HepG2 (cell line): ENCODE measurements around the gene UNG. TPM values are rescaled to one million over a fixed set of nuclear protein-coding genes. Genes with fewer than 3 reads are reported as not detected.

Experiments used
- CBX5 ChIP-seq: sonication (generic); formaldehyde crosslinking; IDR thresholded peaks from 2 replicates; pipeline ENCODE4 v1.4.0; 2020; ENCODE audit warnings: missing genetic modification reagents, borderline replicate concordance
- KDM1A ChIP-seq: IDR thresholded peaks from 2 replicates; pipeline ENCODE4 v1.6.1; 2016; ENCODE audit warnings: missing compliant biosample characterization
- MTA3 ChIP-seq: sonication (generic); formaldehyde crosslinking; IDR thresholded peaks from 2 replicates; pipeline ENCODE4 v1.4.0; 2020; ENCODE audit warnings: missing genetic modification reagents
- MYC ChIP-seq: sonication (generic); formaldehyde crosslinking; IDR thresholded peaks from 2 replicates; pipeline ENCODE4 v1.9.0; 2021; ENCODE audit warnings: missing genetic modification reagents, borderline replicate concordance
- REPIN1 ChIP-seq: sonication (generic); formaldehyde crosslinking; IDR thresholded peaks from 2 replicates; pipeline ENCODE4 v1.8.0; 2022; ENCODE audit warnings: missing genetic modification reagents, low read depth, mild to moderate bottlenecking, borderline replicate concordance
- SUZ12 ChIP-seq: fragments of 150-350 bp; IDR thresholded peaks from 2 replicates; pipeline ENCODE4 v1.6.1; 2014; ENCODE audit warnings: low read depth, low read length
- YEATS2 ChIP-seq: sonication (generic); formaldehyde crosslinking; IDR thresholded peaks from 2 replicates; pipeline ENCODE4 v1.4.0; 2020; ENCODE audit warnings: missing genetic modification reagents, borderline replicate concordance
- YY1 ChIP-seq: IDR thresholded peaks from 2 replicates; pipeline ENCODE4 v1.6.1; 2011; ENCODE audit warnings: low read length, low read depth, moderate library complexity, mild to moderate bottlenecking; ENCODE audit not compliant: insufficient read depth, insufficient replicate concordance
- ZBTB40 ChIP-seq, 2 experiments: fragments of 450-650 bp in 1 of 2; sonication (generic) in 1 of 2; formaldehyde crosslinking in 1 of 2; IDR thresholded peaks; 2 replicates each; pipeline versions ENCODE4 v1.6.1 to v1.8.0; 2016 to 2022; ENCODE audit warnings: antibody characterized with exemption in 1 of 2, mild to moderate bottlenecking in 1 of 2, missing genetic modification reagents in 1 of 2
- ZMYM2 ChIP-seq: sonication (generic); formaldehyde crosslinking; IDR thresholded peaks from 2 replicates; pipeline ENCODE4 v1.8.0; 2022; ENCODE audit warnings: mild to moderate bottlenecking, missing genetic modification reagents
- ZNF205 ChIP-seq: IDR thresholded peaks from 2 replicates; pipeline ENCODE4 v1.6.1; 2018; ENCODE audit warnings: missing biosample characterization, missing genetic modification reagents
- ZNF552 ChIP-seq: sonication (generic); formaldehyde crosslinking; IDR thresholded peaks from 2 replicates; pipeline ENCODE4 v1.9.0; 2022; ENCODE audit warnings: missing genetic modification reagents, mild to moderate bottlenecking, borderline replicate concordance
- ZNF7 ChIP-seq: IDR thresholded peaks from 2 replicates; pipeline ENCODE4 v1.6.1; 2016; ENCODE audit warnings: missing biosample characterization, missing genetic modification reagents
- ZNF782 ChIP-seq: sonication (generic); formaldehyde crosslinking; IDR thresholded peaks from 2 replicates; pipeline ENCODE4 v1.4.0; 2020; ENCODE audit warnings: missing genetic modification reagents, mild to moderate bottlenecking, borderline replicate concordance
- polyA plus RNA-seq, 8 experiments: library from polyadenylated mRNA; depleted of rRNA in 3 of 8; stranded (reverse) in 7 of 8; unstranded in 1 of 8; fragments of >200 nt; fragmentation: Illumina TruSeq in 4 of 8; extraction: Trizol in 4 of 8; gene quantifications; 2 replicates each; pipeline versions ENCODE4 v1.2.1 to v1.2.3, GENCODE V29; 2011 to 2016; ENCODE audit warnings: low read depth in 4 of 8, missing spikeins in 1 of 8, mixed read lengths in 1 of 8; ENCODE audit not compliant: insufficient read depth in 1 of 8
- total RNA-seq, 5 experiments: library from RNA; depleted of rRNA; stranded (reverse); fragments of >200 nt; fragmentation: Illumina TruSeq; extraction: Trizol; gene quantifications; 2 replicates each; pipeline ENCODE4 v1.2.3, GENCODE V29; 2016; ENCODE audit warnings: low read depth in 1 of 5
- TF ChIP-seq, protein P1 (sequence below): IDR thresholded peaks from 2 replicates; pipeline ENCODE4 v1.4.0; 2020; ENCODE audit warnings: mild to moderate bottlenecking, missing genetic modification reagents
- TF ChIP-seq, protein P2 (sequence below): sonication (generic); formaldehyde crosslinking; IDR thresholded peaks from 2 replicates; pipeline ENCODE4 v1.8.0; 2023; ENCODE audit warnings: mild to moderate bottlenecking, missing genetic modification reagents

The UNG gene
- total and polyA plus RNA-seq, 2 of the 13 experiments (the other 11 are each of a cell fraction or from before 2014, with no cell fraction given) = 23.3 to 114 TPM

DNA sequence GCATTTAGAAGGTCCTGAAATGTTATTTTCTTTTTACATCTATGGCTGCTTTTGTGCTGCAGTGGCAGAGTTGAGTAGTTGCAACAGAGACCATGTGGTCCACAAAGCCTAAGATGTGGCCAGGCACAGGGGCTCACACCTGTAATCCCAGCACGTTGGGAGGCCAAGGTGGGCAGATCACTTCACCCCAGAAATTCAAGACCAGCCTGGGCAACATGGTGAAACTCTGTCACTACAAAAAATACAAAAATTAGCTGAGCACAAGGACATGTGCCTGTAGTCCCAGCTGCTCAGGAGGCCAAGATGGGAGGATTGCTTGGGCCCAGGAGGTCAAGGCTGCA, 31.6 kb upstream of the UNG start (continued):
- TF ChIP-seq ZBTB40 (IDR thresholded peaks at IDR 0.05) (no peak), ZBTB40 (CRISPR knock-in tag; IDR thresholded peaks at IDR 0.05) (no peak), SUZ12 (no peak), YEATS2 (CRISPR knock-in tag) (no peak), ZNF7 (CRISPR knock-in tag) (no peak), ZMYM2 (CRISPR knock-in tag) (no peak), MTA3 (CRISPR knock-in tag) (no peak), REPIN1 (CRISPR knock-in tag) (0 out of 2 replicates have a peak, but pooled peaks have one; percentile 5), MYC (CRISPR knock-in tag) (peak; percentile 57; the same call in 1 of the 2 replicates), YY1 (no peak), KDM1A (CRISPR knock-in tag) (no peak), CBX5 (CRISPR knock-in tag) (no peak), ZNF205 (CRISPR knock-in tag) (0 out of 2 replicates have a peak, but pooled peaks have one; percentile 1), ZNF552 (CRISPR knock-in tag) (no peak), ZNF782 (CRISPR knock-in tag) (no peak)
- TF ChIP-seq, protein P1, sequence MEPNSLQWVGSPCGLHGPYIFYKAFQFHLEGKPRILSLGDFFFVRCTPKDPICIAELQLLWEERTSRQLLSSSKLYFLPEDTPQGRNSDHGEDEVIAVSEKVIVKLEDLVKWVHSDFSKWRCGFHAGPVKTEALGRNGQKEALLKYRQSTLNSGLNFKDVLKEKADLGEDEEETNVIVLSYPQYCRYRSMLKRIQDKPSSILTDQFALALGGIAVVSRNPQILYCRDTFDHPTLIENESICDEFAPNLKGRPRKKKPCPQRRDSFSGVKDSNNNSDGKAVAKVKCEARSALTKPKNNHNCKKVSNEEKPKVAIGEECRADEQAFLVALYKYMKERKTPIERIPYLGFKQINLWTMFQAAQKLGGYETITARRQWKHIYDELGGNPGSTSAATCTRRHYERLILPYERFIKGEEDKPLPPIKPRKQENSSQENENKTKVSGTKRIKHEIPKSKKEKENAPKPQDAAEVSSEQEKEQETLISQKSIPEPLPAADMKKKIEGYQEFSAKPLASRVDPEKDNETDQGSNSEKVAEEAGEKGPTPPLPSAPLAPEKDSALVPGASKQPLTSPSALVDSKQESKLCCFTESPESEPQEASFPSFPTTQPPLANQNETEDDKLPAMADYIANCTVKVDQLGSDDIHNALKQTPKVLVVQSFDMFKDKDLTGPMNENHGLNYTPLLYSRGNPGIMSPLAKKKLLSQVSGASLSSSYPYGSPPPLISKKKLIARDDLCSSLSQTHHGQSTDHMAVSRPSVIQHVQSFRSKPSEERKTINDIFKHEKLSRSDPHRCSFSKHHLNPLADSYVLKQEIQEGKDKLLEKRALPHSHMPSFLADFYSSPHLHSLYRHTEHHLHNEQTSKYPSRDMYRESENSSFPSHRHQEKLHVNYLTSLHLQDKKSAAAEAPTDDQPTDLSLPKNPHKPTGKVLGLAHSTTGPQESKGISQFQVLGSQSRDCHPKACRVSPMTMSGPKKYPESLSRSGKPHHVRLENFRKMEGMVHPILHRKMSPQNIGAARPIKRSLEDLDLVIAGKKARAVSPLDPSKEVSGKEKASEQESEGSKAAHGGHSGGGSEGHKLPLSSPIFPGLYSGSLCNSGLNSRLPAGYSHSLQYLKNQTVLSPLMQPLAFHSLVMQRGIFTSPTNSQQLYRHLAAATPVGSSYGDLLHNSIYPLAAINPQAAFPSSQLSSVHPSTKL = 0 out of 2 replicates have a peak, but pooled peaks have one; percentile 2
- TF ChIP-seq, protein P2, sequence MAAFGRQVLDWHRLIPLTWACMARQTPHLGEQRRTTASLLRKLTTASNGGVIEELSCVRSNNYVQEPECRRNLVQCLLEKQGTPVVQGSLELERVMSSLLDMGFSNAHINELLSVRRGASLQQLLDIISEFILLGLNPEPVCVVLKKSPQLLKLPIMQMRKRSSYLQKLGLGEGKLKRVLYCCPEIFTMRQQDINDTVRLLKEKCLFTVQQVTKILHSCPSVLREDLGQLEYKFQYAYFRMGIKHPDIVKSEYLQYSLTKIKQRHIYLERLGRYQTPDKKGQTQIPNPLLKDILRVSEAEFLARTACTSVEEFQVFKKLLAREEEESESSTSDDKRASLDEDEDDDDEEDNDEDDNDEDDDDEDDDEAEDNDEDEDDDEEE (CRISPR knock-in tag) = no peak
